ENCODE measurements around the gene ANO1.

ANO1 gene

DNA sequence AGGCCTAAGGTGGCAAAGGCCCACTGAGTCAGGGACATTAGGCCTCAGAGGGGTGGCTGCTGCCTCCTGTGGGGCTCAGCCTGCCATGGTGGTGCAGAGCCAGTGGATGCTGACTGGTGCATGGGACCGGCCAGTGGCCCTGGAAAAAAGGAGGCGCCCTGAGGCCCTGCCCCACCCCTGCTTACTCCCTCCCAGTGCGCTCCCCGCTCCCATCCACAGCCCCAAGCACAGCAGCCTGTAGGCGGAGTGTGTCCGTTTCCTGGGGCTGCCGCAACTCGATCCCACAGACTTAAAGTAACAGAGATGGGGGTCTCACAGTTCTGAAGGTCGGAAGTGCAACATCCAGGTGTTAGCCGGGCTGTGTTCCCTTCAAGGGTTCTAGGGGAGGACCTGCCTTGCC, 86.6 kb downstream of the ANO1 start:
- TF ChIP-seq GATA3 (IDR thresholded peaks at IDR 0.05; ENCODE audit: low read depth, low read length) = no peak
- TF ChIP-seq GATA2 (IDR thresholded peaks at IDR 0.05; ENCODE audit: low read depth, low read length) = no peak

DNA sequence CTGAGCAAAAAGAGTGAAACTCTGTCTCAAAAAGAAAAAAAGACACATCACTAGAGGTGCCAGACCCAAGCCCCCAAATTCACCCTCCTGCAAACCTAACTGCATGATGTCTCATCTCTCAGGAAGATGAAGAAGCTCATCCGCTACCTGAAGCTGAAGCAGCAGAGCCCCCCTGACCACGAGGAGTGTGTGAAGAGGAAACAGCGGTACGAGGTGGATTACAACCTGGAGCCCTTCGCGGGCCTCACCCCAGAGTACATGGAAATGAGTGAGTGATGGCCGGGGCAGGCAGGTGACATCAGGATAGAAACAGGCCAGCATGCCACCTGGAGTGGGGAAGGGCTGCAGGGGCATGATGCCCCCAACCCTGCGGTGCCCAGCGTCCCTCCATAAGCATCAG, 89.0 kb downstream of the ANO1 start:
- no peak for TF ChIP-seq GATA3 (IDR thresholded peaks at IDR 0.05; ENCODE audit: low read depth, low read length)

DNA sequence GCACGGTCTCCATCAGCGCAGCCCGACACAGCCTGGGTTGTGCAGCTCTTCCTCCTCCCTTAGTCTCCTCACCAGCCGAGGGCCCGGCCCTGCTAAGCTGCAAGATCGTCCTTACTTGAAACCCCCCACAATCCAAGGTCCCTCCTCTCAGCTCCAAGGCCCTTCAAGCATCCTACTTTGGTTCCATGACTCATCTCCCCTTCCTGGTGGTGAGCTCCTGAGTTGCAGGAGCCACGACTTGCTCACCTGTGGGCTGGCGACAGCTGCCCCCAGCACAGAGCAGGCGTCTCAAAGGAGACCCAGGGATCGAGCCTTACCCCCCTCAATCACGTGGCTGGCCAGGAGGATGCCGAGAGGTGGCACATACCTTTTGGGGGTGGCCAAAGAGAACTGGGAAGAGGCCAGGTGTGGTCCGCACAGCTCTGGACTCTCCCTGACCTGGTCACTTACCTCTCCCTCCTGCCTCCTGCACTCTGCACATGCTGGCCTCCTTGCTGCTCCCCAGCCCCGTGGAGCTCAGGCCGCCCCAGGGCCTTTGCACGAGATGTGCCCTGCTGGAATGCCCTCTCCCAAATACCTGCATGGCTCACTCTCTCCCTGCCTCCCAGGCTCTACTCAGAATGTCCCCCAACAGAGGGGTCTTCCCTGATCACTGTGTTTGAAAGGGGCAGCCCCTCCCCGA, 89.7 kb downstream of the ANO1 start:
- TF ChIP-seq GATA3 (IDR thresholded peaks at IDR 0.05; ENCODE audit: low read depth, low read length) (no peak), GATA2 (IDR thresholded peaks at IDR 0.05; ENCODE audit: low read depth, low read length) (no peak)

DNA sequence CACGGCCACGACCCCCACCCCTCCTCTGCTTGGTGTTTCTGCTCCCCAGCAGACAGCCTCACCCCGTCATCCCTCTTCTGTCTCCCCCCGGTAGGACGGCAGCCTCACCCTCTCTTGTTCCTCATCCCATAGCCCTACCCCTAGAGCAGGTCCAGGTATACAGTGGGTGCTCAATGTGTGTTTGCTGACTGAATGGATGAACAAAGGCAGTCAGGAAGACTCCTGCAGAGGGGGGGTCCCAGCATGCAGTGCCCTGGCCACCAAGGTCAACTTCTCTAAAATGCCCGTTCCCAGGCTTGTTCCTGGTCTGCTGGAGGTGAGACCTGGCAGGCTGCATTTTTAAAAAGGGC, 90.3 kb downstream of the ANO1 start:
- TF ChIP-seq GATA3 (IDR thresholded peaks at IDR 0.05; ENCODE audit: low read depth, low read length) (no peak), GATA2 (IDR thresholded peaks at IDR 0.05; ENCODE audit: low read depth, low read length) (no peak)

DNA sequence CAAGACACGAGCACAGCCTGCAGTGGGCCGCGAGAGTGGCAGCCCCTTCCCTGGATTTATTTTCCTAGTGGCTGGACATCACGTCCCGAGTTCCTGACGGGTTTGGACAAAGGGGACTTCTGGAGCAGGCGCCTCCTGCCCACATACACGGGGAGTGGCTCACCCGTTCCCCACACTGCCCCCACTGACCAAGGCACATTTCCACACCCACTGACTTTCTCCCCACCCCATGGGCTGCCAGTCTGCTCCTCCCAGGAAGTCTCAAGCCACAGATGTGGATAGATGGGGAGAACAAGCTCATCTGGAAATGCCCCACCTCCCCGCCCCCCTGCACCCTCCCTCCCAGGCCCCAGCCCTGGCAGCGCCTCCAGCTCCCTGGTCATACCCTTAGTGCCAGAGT, 91.0 kb downstream of the ANO1 start:
- TF ChIP-seq GATA2 (IDR thresholded peaks at IDR 0.05; ENCODE audit: low read depth, low read length) (no peak), GATA3 (IDR thresholded peaks at IDR 0.05; ENCODE audit: low read depth, low read length) (no peak)

DNA sequence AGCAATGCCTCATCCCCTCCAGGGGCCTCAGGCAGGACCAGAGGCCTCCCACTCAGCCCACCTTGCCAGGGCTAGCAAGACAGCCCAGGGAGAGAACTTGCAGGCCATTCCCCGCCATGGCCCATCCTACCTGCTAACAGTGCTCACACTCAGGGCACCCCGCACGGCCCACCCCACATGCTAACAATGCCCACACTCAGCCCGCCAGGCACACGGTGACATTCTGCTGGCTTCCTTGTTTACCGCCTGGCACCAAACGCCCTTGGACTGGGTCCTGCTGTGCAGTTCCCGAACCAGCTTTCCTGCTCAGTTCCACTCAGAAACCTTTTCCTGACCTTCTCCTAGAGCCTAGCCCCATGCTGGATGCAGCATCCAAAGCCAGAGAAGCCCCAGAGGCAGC, 91.5 kb downstream of the ANO1 start:
- TF ChIP-seq GATA3 (IDR thresholded peaks at IDR 0.05; ENCODE audit: low read depth, low read length) (no peak), GATA2 (IDR thresholded peaks at IDR 0.05; ENCODE audit: low read depth, low read length) (no peak)

DNA sequence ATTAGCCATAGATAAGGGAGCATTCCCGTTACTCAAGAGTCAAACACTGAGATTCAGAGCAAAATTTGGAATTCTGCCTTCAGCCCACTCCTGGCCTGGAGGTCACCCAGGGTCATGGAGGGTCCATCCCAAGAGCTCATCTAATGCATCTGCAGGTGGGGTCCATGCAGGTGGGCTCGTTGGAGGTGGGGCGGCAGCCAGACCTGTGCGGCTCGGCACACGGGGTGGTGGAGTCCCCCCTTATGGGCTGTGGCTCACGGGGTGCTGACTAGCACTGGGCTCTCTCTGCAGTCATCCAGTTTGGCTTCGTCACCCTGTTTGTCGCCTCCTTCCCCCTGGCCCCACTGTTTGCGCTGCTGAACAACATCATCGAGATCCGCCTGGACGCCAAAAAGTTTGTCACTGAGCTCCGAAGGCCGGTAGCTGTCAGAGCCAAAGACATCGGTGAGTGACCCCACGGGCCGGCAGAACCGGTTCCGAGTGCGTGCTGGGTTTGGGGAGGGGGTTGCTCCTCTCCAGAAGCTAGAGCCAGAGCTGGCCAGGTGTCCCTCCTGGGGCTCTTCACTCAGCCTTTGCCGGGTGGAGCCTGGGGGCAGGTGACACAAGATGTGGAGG, 92.6 kb downstream of the ANO1 start:
- TF ChIP-seq GATA3 (IDR thresholded peaks at IDR 0.05; ENCODE audit: low read depth, low read length) (no peak), GATA2 (IDR thresholded peaks at IDR 0.05; ENCODE audit: low read depth, low read length) (no peak)

DNA sequence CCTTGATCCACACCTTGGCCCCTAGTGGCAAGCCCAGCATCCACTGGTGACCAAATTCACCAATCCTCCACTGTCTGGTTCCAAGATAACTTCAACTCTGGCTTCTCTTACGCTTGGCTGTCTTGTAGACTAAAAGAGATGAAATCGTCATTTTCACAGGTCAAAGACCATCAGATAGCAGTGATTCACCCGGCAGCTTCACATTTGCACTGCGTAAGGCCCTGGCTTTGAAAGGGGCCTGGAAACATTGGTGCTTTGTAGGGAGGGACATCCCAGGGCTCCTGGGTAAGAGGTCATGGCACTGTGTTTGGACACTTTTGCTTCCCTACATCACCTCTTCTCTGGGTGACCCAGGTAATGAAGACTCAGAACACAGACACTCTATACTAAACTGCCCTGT, 94.9 kb downstream of the ANO1 start:
- TF ChIP-seq GATA2 (IDR thresholded peaks at IDR 0.05; ENCODE audit: low read depth, low read length) = no peak
- no peak for TF ChIP-seq GATA3 (IDR thresholded peaks at IDR 0.05; ENCODE audit: low read depth, low read length)

DNA sequence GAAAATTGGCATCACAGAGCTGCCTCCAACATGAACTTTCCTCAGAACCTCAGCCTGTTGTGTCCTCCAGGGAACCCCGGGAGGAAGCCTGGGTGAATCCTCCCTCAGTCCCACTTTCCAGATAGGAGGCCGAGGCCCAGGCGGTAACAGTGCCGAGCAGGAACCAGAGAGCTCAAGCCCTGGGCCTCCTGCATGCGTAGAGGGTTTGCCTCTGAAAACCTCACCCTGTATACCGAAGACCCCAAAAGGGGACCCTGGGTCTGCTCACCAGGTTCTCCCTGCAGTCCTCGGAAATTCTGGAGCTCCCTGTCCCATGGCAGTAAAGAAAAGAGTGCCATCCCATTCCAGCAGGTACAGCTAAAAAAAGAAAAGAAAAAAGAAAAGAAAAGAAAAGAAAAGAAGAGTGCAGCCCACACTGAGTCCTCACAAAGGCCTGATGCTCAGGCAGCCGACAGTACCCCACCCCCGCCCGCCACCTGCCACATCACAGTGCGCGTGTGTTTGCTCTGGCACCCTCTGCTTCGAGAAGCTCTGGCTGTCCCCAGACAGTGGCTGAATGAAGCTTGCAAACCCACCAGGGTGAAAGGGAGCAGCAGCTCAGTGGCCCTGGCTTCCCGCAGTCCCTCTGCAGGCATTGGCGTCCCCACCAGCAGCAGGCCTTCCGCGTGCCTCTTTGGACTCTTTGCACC, 96.6 kb downstream of the ANO1 start:
- TF ChIP-seq GATA2 (IDR thresholded peaks at IDR 0.05; ENCODE audit: low read depth, low read length) (no peak), GATA3 (IDR thresholded peaks at IDR 0.05; ENCODE audit: low read depth, low read length) (no peak)

DNA sequence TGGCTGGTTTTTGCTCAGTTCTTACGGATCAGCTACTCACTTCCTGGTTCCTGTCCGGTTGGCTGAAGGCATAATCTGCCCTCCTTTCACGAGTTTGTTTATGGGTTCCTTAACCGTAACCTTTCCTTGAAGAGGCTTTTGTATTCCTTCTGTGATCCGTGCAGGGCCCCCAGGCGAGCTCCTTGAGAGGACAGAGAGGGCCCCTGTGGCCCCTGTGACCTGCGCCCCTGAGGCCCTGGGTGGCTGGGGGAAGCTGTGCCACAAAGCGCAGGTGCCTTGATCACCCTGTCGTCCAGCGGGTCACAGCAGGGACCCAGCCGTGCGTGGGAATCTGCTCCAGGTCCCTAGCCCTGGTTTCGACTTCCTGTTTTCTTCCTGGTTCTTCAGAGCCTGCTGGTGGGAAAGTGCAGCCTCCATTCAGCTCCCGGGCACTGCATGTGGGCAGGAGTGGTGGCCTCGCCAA, 97.2 kb downstream of the ANO1 start:
- TF ChIP-seq GATA3 (IDR thresholded peaks at IDR 0.05; ENCODE audit: low read depth, low read length) (no peak), GATA2 (IDR thresholded peaks at IDR 0.05; ENCODE audit: low read depth, low read length) (no peak)

DNA sequence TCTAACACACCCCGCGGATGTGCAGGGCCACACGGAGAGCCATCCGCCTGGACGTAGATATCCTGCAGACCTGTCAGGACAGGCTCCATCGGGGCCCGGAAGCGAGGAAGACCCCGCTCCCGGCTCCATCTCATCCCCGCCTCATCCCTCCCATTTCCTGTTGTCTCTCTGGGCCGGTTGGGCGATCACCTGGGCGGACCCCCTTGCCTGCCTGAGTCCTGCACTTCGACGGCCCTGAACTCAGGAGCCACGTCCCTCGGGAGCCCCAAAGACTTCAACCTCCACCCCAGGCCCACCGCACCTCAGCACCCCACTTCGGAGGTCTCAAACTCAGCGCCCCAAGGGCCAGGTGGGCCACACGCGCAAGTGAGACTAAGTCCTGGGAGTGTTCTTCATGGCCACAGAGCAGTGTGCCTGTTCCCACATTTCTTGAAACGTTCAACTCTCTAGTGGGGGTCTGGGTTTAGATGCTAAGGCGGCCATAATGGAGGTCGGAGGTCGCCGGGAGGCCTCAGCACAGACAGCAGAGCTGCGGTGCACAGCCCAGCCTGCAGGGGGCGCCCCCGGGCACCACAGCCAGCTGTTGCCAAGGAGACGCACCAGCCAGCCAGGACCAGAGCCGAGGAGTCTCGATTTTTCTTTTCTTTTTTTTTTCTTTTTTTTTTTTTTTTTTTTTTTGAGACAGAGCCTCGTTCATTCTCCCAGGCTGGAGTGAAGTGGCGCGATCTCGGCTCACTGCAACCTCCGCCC, 99.0 kb downstream of the ANO1 start:
- TF ChIP-seq GATA2 (IDR thresholded peaks at IDR 0.05; ENCODE audit: low read depth, low read length) = no peak
- TF ChIP-seq GATA3 (IDR thresholded peaks at IDR 0.05; ENCODE audit: low read depth, low read length) = no peak

DNA sequence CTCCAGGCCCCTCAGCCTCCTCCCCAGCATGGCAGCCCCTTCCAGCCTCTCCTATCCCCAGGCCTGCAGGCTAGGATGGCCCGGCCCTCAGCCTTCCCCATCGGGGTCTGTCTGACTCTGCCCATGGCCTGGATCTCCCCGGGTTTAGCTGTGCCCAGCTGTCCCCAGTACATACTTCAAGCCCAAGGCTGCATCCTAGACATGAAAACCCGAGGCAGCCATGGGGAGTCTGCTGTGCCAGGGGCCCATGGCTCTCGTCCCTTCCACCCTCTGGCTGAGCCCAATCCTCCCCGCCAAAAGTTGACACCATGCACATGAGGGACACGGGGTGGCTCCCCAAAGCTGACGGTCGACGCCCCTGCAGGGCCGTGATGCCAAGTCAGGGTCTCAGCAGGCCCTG, 102.8 kb downstream of the ANO1 start:
- TF ChIP-seq GATA2 (IDR thresholded peaks at IDR 0.05; ENCODE audit: low read depth, low read length) (no peak), GATA3 (IDR thresholded peaks at IDR 0.05; ENCODE audit: low read depth, low read length) (no peak)

DNA sequence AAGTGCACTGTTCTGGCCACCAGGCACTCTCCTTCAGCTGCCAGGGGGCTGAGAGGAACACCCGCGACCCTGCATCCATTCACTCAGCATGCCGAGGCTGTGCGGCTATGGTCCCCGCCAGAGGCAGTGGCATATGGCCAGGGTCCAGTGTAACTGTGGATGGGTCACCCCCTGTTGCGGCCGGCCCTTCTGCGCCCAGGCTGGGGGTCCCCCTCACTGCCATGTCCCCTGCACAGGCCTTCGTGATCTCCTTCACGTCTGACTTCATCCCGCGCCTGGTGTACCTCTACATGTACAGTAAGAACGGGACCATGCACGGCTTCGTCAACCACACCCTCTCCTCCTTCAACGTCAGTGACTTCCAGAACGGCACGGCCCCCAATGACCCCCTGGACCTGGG, 104.1 kb downstream of the ANO1 start:
- TF ChIP-seq GATA2 (IDR thresholded peaks at IDR 0.05; ENCODE audit: low read depth, low read length) (no peak), GATA3 (IDR thresholded peaks at IDR 0.05; ENCODE audit: low read depth, low read length) (no peak)

DNA sequence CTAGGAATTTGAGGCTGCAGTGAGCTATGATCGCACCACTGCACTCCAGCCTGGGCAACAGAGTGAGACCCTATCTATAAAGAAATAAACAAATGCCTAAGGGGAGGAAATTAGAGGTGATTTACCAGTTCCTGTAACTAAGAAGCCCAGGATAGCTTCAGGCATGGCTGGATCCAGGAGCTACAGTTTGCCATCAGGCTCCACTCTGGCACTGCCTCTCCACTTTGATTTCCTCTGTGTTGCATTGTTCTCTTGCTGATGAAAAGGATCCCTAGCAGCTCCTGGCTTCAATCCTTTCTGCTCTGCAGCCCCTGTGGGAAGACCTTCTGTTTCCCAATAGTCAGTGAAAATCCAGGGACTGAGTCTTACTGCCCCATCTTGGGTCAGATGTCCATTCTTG, 104.9 kb downstream of the ANO1 start:
- no peak for TF ChIP-seq GATA2 (IDR thresholded peaks at IDR 0.05; ENCODE audit: low read depth, low read length)
- TF ChIP-seq GATA3 (IDR thresholded peaks at IDR 0.05; ENCODE audit: low read depth, low read length) = no peak

Measured in SH-SY5Y (cell line).